Breast epithelium (tissue), 3 donors: ENCODE data around the gene ASAP3.

Source experiments
- POLR2A ChIP-seq: fragments of 450-650 bp; IDR thresholded peaks from one replicate; pipeline ENCODE4 v1.6.1; 2016; ENCODE audit warnings: antibody characterized with exemption, mild to moderate bottlenecking, moderate library complexity
- TF ChIP-seq, protein P1 (sequence below), 3 donors: fragments of 450-650 bp; IDR thresholded peaks; one replicate each; pipeline ENCODE4 v1.5.1; 2016 to 2017; ENCODE audit warnings: antibody characterized with exemption in 3 of 3, mild to moderate bottlenecking in 3 of 3, moderate library complexity in 3 of 3

DNA sequence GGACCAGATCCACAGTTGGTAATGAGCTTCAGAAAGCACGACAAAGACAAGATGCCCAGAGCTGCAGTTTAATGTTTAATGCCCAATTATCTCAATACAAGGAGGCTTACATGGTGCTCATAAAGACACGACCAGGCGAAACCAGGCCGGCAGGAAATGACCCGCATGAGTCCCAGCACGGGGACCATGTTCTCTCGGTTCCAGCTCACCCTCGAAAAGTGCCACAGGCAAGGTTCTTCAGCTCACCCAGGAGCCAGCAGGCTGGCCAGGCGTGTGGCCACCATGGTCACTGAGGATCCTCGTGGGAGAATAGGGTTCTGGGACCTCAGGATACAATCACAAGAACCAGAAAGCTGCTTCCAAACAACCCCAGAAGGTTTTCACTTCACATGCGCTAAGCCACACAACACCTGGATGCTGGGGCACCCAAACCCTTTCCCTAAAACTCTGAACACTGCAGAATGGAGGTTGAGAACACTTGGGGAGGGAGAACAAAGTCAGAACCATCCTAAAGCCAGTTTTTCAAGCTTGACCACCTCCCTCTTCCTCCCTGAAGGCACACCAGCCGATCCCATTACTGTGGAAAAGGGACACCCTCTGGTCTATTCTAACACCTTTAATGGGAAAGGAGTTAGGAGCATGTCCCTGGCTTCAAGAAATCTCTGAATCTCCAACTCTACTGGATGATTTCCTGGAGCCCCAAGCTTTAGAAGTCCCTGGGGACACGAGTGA is 22.6 kb upstream of the ASAP3 start:
- TF ChIP-seq, protein P1, sequence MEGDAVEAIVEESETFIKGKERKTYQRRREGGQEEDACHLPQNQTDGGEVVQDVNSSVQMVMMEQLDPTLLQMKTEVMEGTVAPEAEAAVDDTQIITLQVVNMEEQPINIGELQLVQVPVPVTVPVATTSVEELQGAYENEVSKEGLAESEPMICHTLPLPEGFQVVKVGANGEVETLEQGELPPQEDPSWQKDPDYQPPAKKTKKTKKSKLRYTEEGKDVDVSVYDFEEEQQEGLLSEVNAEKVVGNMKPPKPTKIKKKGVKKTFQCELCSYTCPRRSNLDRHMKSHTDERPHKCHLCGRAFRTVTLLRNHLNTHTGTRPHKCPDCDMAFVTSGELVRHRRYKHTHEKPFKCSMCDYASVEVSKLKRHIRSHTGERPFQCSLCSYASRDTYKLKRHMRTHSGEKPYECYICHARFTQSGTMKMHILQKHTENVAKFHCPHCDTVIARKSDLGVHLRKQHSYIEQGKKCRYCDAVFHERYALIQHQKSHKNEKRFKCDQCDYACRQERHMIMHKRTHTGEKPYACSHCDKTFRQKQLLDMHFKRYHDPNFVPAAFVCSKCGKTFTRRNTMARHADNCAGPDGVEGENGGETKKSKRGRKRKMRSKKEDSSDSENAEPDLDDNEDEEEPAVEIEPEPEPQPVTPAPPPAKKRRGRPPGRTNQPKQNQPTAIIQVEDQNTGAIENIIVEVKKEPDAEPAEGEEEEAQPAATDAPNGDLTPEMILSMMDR (IDR thresholded peaks at IDR 0.05) = no peak
- no peak for TF ChIP-seq POLR2A
